Gastroesophageal sphincter (tissue), 3 donors: ENCODE results near the gene TRMT2A.

Experiments used
- EP300 ChIP-seq: sonication (generic); formaldehyde crosslinking; IDR thresholded peaks from one replicate; pipeline ENCODE4 v1.6.1; 2017; ENCODE audit warnings: antibody characterized with exemption, mild to moderate bottlenecking
- POLR2AphosphoS5 ChIP-seq: sonication (generic); formaldehyde crosslinking; IDR thresholded peaks from one replicate; pipeline ENCODE4 v1.6.1; 2017; ENCODE audit warnings: antibody characterized with exemption
- TF ChIP-seq, protein P1 (sequence below), 4 experiments: fragments of 200-600 bp in 2 of 4; fragments of 450-650 bp in 2 of 4; sonication (generic) in 1 of 4; IDR thresholded peaks; one replicate each; pipeline ENCODE4 v1.5.1; 2017 to 2019; ENCODE audit warnings: antibody characterized with exemption in 4 of 4, mild to moderate bottlenecking in 2 of 4, moderate library complexity in 2 of 4

DNA sequence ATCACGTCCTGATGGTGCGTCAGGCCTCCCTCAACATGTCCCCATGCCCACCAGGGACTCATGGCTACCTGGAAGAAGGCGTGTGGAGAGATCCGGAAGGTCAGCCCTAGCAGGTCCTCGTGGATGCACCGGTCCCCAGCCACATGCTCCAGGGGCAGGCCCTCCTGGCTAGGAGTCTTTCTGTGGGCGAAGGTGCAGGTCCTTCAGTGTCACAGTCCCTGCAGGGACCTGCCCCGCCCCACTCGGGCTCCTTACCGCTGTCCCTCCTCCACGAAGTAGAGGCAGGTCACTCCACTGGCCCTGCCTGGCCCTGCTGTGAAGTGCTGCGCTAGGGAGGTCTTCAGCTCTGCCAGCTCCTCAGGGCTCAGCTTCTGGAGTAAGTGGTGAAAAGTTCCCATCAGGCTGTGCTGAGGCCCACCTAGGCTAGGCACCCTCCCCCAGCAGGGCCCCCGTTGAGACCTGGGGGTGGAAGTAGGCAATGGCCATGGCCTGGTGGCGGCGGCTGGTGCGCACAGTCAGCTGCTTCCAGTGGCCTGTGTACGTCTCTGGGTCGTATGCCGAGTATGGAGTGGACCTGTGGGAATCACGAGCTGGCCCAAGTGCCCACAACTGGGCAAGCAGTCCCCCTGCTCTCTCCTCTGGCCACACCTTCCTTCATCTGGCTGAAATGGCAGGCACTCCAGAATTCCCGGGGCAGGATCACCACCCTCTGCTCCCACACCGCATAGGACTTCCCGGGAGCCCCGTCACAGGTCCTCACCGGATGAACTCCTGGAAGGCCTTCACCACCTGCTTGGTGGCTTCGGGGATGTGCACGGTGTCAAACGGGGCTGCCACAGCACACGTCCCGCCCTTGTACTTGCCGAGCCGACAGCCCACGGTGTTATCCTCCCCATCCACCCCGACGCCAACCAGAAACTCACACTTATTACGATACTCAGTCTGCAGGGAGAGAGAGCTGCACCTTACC lies 2.2 kb downstream of the TRMT2A start:
- TF ChIP-seq POLR2AphosphoS5 (no peak), EP300 (no peak)
- TF ChIP-seq, protein P1, sequence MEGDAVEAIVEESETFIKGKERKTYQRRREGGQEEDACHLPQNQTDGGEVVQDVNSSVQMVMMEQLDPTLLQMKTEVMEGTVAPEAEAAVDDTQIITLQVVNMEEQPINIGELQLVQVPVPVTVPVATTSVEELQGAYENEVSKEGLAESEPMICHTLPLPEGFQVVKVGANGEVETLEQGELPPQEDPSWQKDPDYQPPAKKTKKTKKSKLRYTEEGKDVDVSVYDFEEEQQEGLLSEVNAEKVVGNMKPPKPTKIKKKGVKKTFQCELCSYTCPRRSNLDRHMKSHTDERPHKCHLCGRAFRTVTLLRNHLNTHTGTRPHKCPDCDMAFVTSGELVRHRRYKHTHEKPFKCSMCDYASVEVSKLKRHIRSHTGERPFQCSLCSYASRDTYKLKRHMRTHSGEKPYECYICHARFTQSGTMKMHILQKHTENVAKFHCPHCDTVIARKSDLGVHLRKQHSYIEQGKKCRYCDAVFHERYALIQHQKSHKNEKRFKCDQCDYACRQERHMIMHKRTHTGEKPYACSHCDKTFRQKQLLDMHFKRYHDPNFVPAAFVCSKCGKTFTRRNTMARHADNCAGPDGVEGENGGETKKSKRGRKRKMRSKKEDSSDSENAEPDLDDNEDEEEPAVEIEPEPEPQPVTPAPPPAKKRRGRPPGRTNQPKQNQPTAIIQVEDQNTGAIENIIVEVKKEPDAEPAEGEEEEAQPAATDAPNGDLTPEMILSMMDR (IDR thresholded peaks at IDR 0.05), result no peak
